GM19438 (cell line): ENCODE data around the gene RAB43.
"Not testable (repeated sequence)": the region's sequence is repeated elsewhere in the genome, so short reads cannot be mapped to it uniquely, and the experiment has no call there.

ENCODE experiments used
- ATAC-seq: cut with Tn5 transposase; IDR thresholded peaks from one replicate; pipeline ENCODE4 v1.9.1; 2021; ENCODE audit warnings: low read depth; ENCODE audit not compliant: unreplicated experiment

The RAB43 gene

GRCh38 chr3:129121792-129122411 is at the start of gene RAB43:
Gene RAB43, minus strand, starts transcription at chr3:129121804. Its CDS starts 315 bp downstream, at chr3:129121489.
- ATAC-seq: peak; percentile 34

GRCh38 chr3:129166579-129167332 is 45.2 kb upstream of the RAB43 start:
- ATAC-seq: no peak

GRCh38 chr3:129165594-129165993 is 44.0 kb upstream of the RAB43 start:
- ATAC-seq: not testable (repeated sequence)

- ATAC-seq: no peak
Measured at GRCh38 chr3:129164500-129164899, 42.9 kb upstream of the RAB43 start.

- no peak for ATAC-seq
Measured at GRCh38 chr3:129162729-129163579, 41.4 kb upstream of the RAB43 start.

GRCh38 chr3:129161860-129162271 is 40.3 kb upstream of the RAB43 start:
- ATAC-seq: no peak

GRCh38 chr3:129160891-129161859 is 39.6 kb upstream of the RAB43 start, which contains the start of gene ISY1:
Gene ISY1, minus strand, starts transcription at chr3:129161063. Its CDS starts 88 bp downstream, at chr3:129160975.
- peak; percentile 75 for ATAC-seq

- no peak for ATAC-seq
Measured at GRCh38 chr3:129144786-129145185, 23.2 kb upstream of the RAB43 start.

- ATAC-seq: not testable (repeated sequence)
Measured at GRCh38 chr3:129141011-129141410, 19.4 kb upstream of the RAB43 start.

- no peak for ATAC-seq
Measured at GRCh38 chr3:129139911-129140310, 18.3 kb upstream of the RAB43 start.

- not testable (repeated sequence) for ATAC-seq
Measured at GRCh38 chr3:129136275-129136674, 14.7 kb upstream of the RAB43 start.

GRCh38 chr3:129132097-129132866 is 10.7 kb upstream of the RAB43 start:
- no peak for ATAC-seq

GRCh38 chr3:129131465-129132088 is 10.0 kb upstream of the RAB43 start:
- no peak for ATAC-seq

GRCh38 chr3:129130291-129130813 is 8.7 kb upstream of the RAB43 start:
- ATAC-seq: no peak

GRCh38 chr3:129128357-129129155 is 7.0 kb upstream of the RAB43 start:
- no peak for ATAC-seq

GRCh38 chr3:129126726-129127280 is 5.2 kb upstream of the RAB43 start:
- no peak for ATAC-seq

- ATAC-seq: no peak
Measured at GRCh38 chr3:129123314-129124060, 1.9 kb upstream of the RAB43 start.
